SK-N-SH (cell line): ENCODE data around the gene KIDINS220. TPM values are rescaled to one million over a fixed set of nuclear protein-coding genes. Genes with fewer than 3 reads are reported as not detected.

Source experiments
- CTCF ChIA-PET: fragments of 300-600, 350-600 bp; formaldehyde crosslinking; extraction: SDS; loops from one replicate; lab custom pipeline; 2021; lab: Yijun Ruan, JAX
- POLR2A ChIA-PET: fragments of 350-600 bp; sonication (Branson Sonifier 250); formaldehyde crosslinking; extraction: SDS; loops from one replicate; lab custom pipeline; 2020; ENCODE audit warnings: antibody characterized with exemption, inconsistent platforms; lab: Yijun Ruan, JAX
- DNase-seq: peaks from one replicate; pipeline ENCODE4 v3.0.0; 2012
- H2AFZ ChIP-seq: fragments of 200-600 bp; sonication (generic); 2 replicates; pipeline ENCODE4 v1.8.1; 2016; ENCODE audit warnings: antibody characterized with exemption, mild to moderate bottlenecking, low read depth
- H3F3A ChIP-seq: fragments of 200-600 bp; sonication (generic); replicated peaks from 2 replicates; pipeline ENCODE3; 2016; ENCODE audit warnings: antibody characterized with exemption, mild to moderate bottlenecking; ENCODE audit not compliant: insufficient read depth
- H3K27ac ChIP-seq, 2 experiments: fragments of 200-500 bp in 1 of 2; fragments of 200-600 bp in 1 of 2; sonication (Bioruptor generic) in 1 of 2; sonication (generic), shearing (Covaris generic) in 1 of 2; 2 replicates each; pipeline versions ENCODE4 v1.5.1 to v1.6.1; 2014 to 2016; ENCODE audit warnings: low read depth in 2 of 2, inconsistent platforms in 1 of 2, low read length in 1 of 2, mild to moderate bottlenecking in 1 of 2, mixed read lengths in 1 of 2
- H3K27me3 ChIP-seq: fragments of 200-600 bp; sonication (generic), shearing (Covaris generic); 2 replicates; pipeline ENCODE4 v1.6.1; 2016; ENCODE audit warnings: mixed run types; ENCODE audit not compliant: insufficient read depth
- H3K36me3 ChIP-seq, 2 experiments: fragments of 200-500 bp in 1 of 2; fragments of 200-600 bp in 1 of 2; sonication (Bioruptor generic) in 1 of 2; sonication (generic) in 1 of 2; replicated peaks in 1 of 2; 2 replicates each; pipeline versions ENCODE3 to v1.5.1; 2014 to 2016; ENCODE audit warnings: low read length in 1 of 2, mild to moderate bottlenecking in 1 of 2; ENCODE audit not compliant: insufficient read depth in 2 of 2, control insufficient read depth in 1 of 2
- H3K4me1 ChIP-seq, 2 experiments: fragments of 200-500 bp in 1 of 2; fragments of 200-600 bp in 1 of 2; sonication (Bioruptor generic) in 1 of 2; sonication (generic), shearing (Covaris generic) in 1 of 2; 2 replicates each; pipeline versions ENCODE4 v1.5.1 to v1.6.1; 2014 to 2016; ENCODE audit warnings: low read depth in 1 of 2, low read length in 1 of 2, mixed run types in 1 of 2; ENCODE audit not compliant: insufficient read depth in 2 of 2, control insufficient read depth in 1 of 2
- H3K4me2 ChIP-seq: fragments of 200-600 bp; sonication (generic), shearing (Covaris generic); 2 replicates; pipeline ENCODE4 v1.6.1; 2017; ENCODE audit warnings: mixed run types
- H3K4me3 ChIP-seq, 2 experiments: fragments of 200-500 bp in 1 of 2; fragments of 200-600 bp in 1 of 2; sonication (Bioruptor generic) in 1 of 2; sonication (generic), shearing (Covaris generic) in 1 of 2; 2 replicates each; pipeline versions ENCODE4 v1.5.1 to v1.8.1; 2014 to 2016; ENCODE audit warnings: low read depth in 2 of 2, inconsistent platforms in 1 of 2, low read length in 1 of 2, mild to moderate bottlenecking in 1 of 2, mixed read lengths in 1 of 2, moderate library complexity in 1 of 2
- H3K79me2 ChIP-seq: fragments of 200-600 bp; sonication (generic); 2 replicates; pipeline ENCODE4 v1.8.1; 2017; ENCODE audit warnings: mild to moderate bottlenecking; ENCODE audit not compliant: insufficient read depth
- H3K9ac ChIP-seq: fragments of 200-600 bp; sonication (generic); 2 replicates; pipeline ENCODE4 v1.6.1; 2017; ENCODE audit warnings: mixed run types
- H3K9me2 ChIP-seq: fragments of 200-600 bp; sonication (generic); 2 replicates; pipeline ENCODE4 v1.6.1; 2017; ENCODE audit warnings: mixed run types
- H3K9me3 ChIP-seq: fragments of 200-600 bp; sonication (generic); 2 replicates; pipeline ENCODE4 v1.6.1; 2017; ENCODE audit warnings: mixed run types, mild to moderate bottlenecking, moderate library complexity
- H4K20me1 ChIP-seq: fragments of 200-600 bp; sonication (generic); 2 replicates; pipeline ENCODE4 v1.6.1; 2017; ENCODE audit warnings: mild to moderate bottlenecking, mixed run types; ENCODE audit not compliant: insufficient read depth
- ELF1 ChIP-seq: IDR thresholded peaks from 2 replicates; pipeline ENCODE4 v1.4.0; 2012
- FOSL2 ChIP-seq: IDR thresholded peaks from 2 replicates; pipeline ENCODE4 v1.4.0; 2012; ENCODE audit warnings: low read depth, mild to moderate bottlenecking, moderate library complexity, borderline replicate concordance
- FOXJ3 ChIP-seq: sonication (generic); formaldehyde crosslinking; IDR thresholded peaks from 2 replicates; pipeline ENCODE4 v1.5.1; 2020; ENCODE audit warnings: mild to moderate bottlenecking, missing genetic modification reagents
- GABPA ChIP-seq: IDR thresholded peaks from 2 replicates; pipeline ENCODE4 v1.4.0; 2012; ENCODE audit warnings: low read depth, mild to moderate bottlenecking
- GATA2 ChIP-seq: sonication (generic); formaldehyde crosslinking; IDR thresholded peaks from 2 replicates; pipeline ENCODE4 v1.5.0; 2020; ENCODE audit warnings: mild to moderate bottlenecking, missing genetic modification reagents
- JUND ChIP-seq: IDR thresholded peaks from 2 replicates; pipeline ENCODE4 v1.4.0; 2012
- MXI1 ChIP-seq: IDR thresholded peaks from 2 replicates; pipeline ENCODE4 v1.6.1; 2012; ENCODE audit warnings: mild to moderate bottlenecking, low read depth, low read length, improper control_type of control experiment
- NRF1 ChIP-seq: IDR thresholded peaks from 2 replicates; pipeline ENCODE4 v1.6.1; 2012; ENCODE audit warnings: low read depth, mild to moderate bottlenecking, low read length
- POLR2AphosphoS5 ChIP-seq: IDR thresholded peaks from 2 replicates; pipeline ENCODE4 v1.6.1; 2012; ENCODE audit warnings: low read depth, low read length
- RAD21 ChIP-seq: IDR thresholded peaks from 2 replicates; pipeline ENCODE4 v1.6.1; 2012; ENCODE audit warnings: mild to moderate bottlenecking, low read length
- RCOR1 ChIP-seq: fragments of 150-350 bp; IDR thresholded peaks from 2 replicates; pipeline ENCODE4 v1.6.1; 2017; ENCODE audit warnings: antibody characterized with exemption, low read length
- RFX5 ChIP-seq: IDR thresholded peaks from 2 replicates; pipeline ENCODE4 v1.6.1; 2012; ENCODE audit warnings: mild to moderate bottlenecking, improper control_type of control experiment, low read length
- RXRA ChIP-seq: IDR thresholded peaks from 2 replicates; pipeline ENCODE4 v1.4.0; 2012; ENCODE audit warnings: low read depth, mild to moderate bottlenecking, borderline replicate concordance
- SMC3 ChIP-seq: IDR thresholded peaks from 2 replicates; pipeline ENCODE4 v1.6.1; 2012; ENCODE audit warnings: low read depth, low read length, improper control_type of control experiment
- TAF1 ChIP-seq: IDR thresholded peaks from 2 replicates; pipeline ENCODE4 v1.6.1; 2012; ENCODE audit warnings: low read depth, mild to moderate bottlenecking, low read length, moderate library complexity, borderline replicate concordance
- USF1 ChIP-seq: IDR thresholded peaks from 2 replicates; pipeline ENCODE4 v1.4.0; 2012; ENCODE audit warnings: low read depth, borderline replicate concordance
- YY1 ChIP-seq: IDR thresholded peaks from 2 replicates; pipeline ENCODE4 v1.4.0; 2012; ENCODE audit warnings: low read depth, mild to moderate bottlenecking
- WGBS: methylation state at CpG from one replicate; pipeline ENCODE4 v1.1.6; 2017; ENCODE audit warnings: low lambda C conversion rate; 5-methylcytosine and 5-hydroxymethylcytosine counted together
- polyA plus RNA-seq, 3 experiments: library from polyadenylated mRNA; depleted of rRNA; stranded (reverse); fragments of >200 nt; gene quantifications; 2 replicates each; pipeline ENCODE4 v1.2.3, GENCODE V29; 2012
- TF ChIP-seq, protein P1 (sequence below): IDR thresholded peaks from 2 replicates; pipeline ENCODE4 v1.4.0; 2012; ENCODE audit warnings: low read depth, borderline replicate concordance
- TF ChIP-seq, protein P2 (sequence below): fragments of 150-350 bp; IDR thresholded peaks from 2 replicates; pipeline ENCODE4 v1.6.1; 2017; ENCODE audit warnings: antibody characterized with exemption, low read length, low read depth, borderline replicate concordance
- TF ChIP-seq, protein P3 (sequence below): IDR thresholded peaks from 2 replicates; pipeline ENCODE4 v1.4.0; 2012; ENCODE audit warnings: low read depth

The KIDINS220 gene
- polyA plus RNA-seq, 1 of the 3 experiments (the other 2 are of a cell fraction) = 18.2 TPM

GRCh38 chr2:8885449-8886201 is 48.2 kb upstream of the KIDINS220 start:
- Histone ChIP-seq H3K27ac (no peak overlapping the region), H2AFZ (no peak overlapping the region), H3K27me3 (no peaks in the 10 kb centered on the region), H3K79me2 (no peaks in the 10 kb centered on the region; the same call in 1 of the 2 replicates), H3K4me2 (no peak overlapping the region), H3K9ac (no peak overlapping the region), H3K4me3 (no peak overlapping the region), H3K9me2 (no peaks in the 10 kb centered on the region), H3K4me1 (peaks cover 0 to 4% of the 10 kb centered on the region in 2 experiments; a peak in 2 of 4 replicates), H3K9me3 (no peaks in the 10 kb centered on the region), H3K36me3 (peaks cover 22 to 33% of the 10 kb centered on the region in 2 experiments), H3F3A (no peaks in the 10 kb centered on the region), H4K20me1 (no peaks in the 10 kb centered on the region)
- TF ChIP-seq MXI1 (no peak), GATA2 (CRISPR knock-in tag) (no peak), GABPA (no peak), FOSL2 (no peak), ELF1 (no peak), SMC3 (no peak), RFX5 (no peak), USF1 (no peak), RCOR1 (no peak), RAD21 (no peak), POLR2AphosphoS5 (no peak), RXRA (no peak), TAF1 (no peak), YY1 (no peak), FOXJ3 (no peak), JUND (no peak), NRF1 (no peak)
- TF ChIP-seq, protein P1, sequence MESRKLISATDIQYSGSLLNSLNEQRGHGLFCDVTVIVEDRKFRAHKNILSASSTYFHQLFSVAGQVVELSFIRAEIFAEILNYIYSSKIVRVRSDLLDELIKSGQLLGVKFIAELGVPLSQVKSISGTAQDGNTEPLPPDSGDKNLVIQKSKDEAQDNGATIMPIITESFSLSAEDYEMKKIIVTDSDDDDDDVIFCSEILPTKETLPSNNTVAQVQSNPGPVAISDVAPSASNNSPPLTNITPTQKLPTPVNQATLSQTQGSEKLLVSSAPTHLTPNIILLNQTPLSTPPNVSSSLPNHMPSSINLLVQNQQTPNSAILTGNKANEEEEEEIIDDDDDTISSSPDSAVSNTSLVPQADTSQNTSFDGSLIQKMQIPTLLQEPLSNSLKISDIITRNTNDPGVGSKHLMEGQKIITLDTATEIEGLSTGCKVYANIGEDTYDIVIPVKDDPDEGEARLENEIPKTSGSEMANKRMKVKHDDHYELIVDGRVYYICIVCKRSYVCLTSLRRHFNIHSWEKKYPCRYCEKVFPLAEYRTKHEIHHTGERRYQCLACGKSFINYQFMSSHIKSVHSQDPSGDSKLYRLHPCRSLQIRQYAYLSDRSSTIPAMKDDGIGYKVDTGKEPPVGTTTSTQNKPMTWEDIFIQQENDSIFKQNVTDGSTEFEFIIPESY = no peak
- TF ChIP-seq, protein P2, sequence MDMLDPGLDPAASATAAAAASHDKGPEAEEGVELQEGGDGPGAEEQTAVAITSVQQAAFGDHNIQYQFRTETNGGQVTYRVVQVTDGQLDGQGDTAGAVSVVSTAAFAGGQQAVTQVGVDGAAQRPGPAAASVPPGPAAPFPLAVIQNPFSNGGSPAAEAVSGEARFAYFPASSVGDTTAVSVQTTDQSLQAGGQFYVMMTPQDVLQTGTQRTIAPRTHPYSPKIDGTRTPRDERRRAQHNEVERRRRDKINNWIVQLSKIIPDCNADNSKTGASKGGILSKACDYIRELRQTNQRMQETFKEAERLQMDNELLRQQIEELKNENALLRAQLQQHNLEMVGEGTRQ = no peak
- TF ChIP-seq, protein P3, sequence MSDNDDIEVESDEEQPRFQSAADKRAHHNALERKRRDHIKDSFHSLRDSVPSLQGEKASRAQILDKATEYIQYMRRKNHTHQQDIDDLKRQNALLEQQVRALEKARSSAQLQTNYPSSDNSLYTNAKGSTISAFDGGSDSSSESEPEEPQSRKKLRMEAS = no peak
- DNase-seq = no peak
- ChIA-PET CTCF (interaction anchor here (0.6 to 2.3 kb wide), 5 partner anchors 9 to 255 kb away, joined by 3 to 11 read pairs (median 3); no protein-coding TSS in a partner anchor), POLR2A (no interaction called here)
- WGBS = 91% methylated on average over 7 of the region's 7 CpGs
